ENCODE measurements around the gene C16orf95. TPM values are rescaled to one million over a fixed set of nuclear protein-coding genes. Genes with fewer than 3 reads are reported as not detected.
A peak's percentile ranks its signal among the peaks of the same experiment; 100 is the strongest.

The C16orf95 gene
- total and polyA plus RNA-seq, 3 experiments from 2014 or later: 2.5 to 8.4 (median 7.5) TPM

DNA sequence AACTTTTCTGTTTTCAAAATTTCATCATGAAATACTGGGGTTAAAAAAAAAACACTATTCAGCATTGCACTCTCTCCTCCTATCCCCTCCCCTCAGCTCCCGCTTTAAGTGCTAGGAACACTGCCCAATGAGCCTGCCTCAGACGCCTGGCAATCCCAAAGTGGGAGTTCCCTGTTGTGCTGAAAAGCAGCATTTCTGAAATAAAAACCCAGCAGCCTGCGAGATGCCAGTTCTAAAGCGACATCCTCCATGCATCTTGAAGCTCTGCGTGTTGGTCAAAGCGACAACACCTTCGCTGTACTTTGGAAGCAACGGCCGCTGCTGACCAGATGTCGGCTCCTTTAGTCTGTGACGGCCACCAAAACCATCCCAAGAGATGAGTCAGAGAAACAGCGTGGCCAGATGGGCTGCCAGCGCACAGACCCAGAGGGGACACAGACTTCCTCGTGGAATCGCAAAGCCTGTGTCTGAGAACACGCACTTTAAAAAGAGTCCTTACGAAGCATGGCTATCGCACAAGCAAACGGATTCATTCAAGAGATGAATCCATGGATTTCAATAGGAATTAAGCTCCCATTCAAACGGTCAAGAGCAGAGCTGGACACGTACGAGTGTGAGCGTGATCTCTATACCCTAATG lies 33.6 kb upstream of the C16orf95 start:
- Histone ChIP-seq H3K4me1 (ENCODE audit: insufficient read depth, low read length) (peaks cover 7% of the 10 kb centered on the region), H3K4me3 (ENCODE audit: low read length) (no peak overlapping the region), H3K27me3 (ENCODE audit: insufficient read depth, low read length, poor library complexity, severe bottlenecking) (no peaks in the 10 kb centered on the region), H3K9me3 (ENCODE audit: low read length) (no peaks in the 10 kb centered on the region), H3K27ac (ENCODE audit: low read depth, low read length) (no peak overlapping the region), H3K36me3 (ENCODE audit: insufficient read depth, low read length) (peaks cover 5% of the 10 kb centered on the region)
- H3K27ac Mint-ChIP-seq: no peak overlapping the region
- no peak overlapping the region for H3K4me3 Mint-ChIP-seq
- no peaks in the 10 kb centered on the region for H3K27me3 Mint-ChIP-seq
- peaks cover 0 to 61% (median under 1%) of the 10 kb centered on the region in 3 donors for H3K36me3 Mint-ChIP-seq
- DNase-seq: no peak
- H3K9me3 Mint-ChIP-seq: no peaks in the 10 kb centered on the region
- POLR2A ChIA-PET: no interaction called here
- CTCF ChIA-PET: no interaction called here
- H3K4me1 Mint-ChIP-seq: peaks cover under 1 to 10% (median 8%) of the 10 kb centered on the region in 3 donors

DNA sequence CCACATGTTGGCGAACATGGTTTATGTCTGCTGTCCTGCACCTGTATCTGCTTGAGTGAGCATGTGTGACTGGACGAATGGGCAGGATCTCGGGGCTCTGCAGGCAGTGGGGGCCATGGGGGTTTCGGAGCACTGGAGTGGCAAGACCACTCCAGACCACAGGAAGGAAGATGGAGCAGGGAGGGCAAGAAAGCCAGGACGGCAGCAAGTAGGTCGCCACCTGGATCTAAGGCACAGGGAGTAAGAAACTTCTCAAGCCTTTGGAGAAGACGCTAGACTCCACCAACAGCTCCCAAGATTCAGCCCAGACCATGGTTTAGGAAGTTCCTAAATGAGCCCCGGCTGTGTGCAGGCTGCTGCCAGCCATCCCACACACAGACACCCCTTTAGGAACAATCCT lies 32.8 kb upstream of the C16orf95 start:
- Histone ChIP-seq H3K27ac (ENCODE audit: low read depth, low read length) (no peak overlapping the region), H3K4me3 (ENCODE audit: low read length) (no peak overlapping the region), H3K4me1 (ENCODE audit: insufficient read depth, low read length) (peaks cover 12% of the 10 kb centered on the region), H3K36me3 (ENCODE audit: insufficient read depth, low read length) (peaks cover 5% of the 10 kb centered on the region), H3K9me3 (ENCODE audit: low read length) (no peaks in the 10 kb centered on the region), H3K27me3 (ENCODE audit: insufficient read depth, low read length, poor library complexity, severe bottlenecking) (no peaks in the 10 kb centered on the region)
- POLR2A ChIA-PET: no interaction called here
- peak overlapping the region in 1 of 8 donors; percentile 93 for H3K27ac Mint-ChIP-seq
- H3K4me1 Mint-ChIP-seq: peaks cover 6 to 18% (median 14%) of the 10 kb centered on the region in 3 donors
- peaks cover 0 to 60% (median 5%) of the 10 kb centered on the region in 3 donors for H3K36me3 Mint-ChIP-seq
- no peaks in the 10 kb centered on the region for H3K27me3 Mint-ChIP-seq
- no peaks in the 10 kb centered on the region for H3K9me3 Mint-ChIP-seq
- no peak overlapping the region for H3K4me3 Mint-ChIP-seq
- DNase-seq: no peak
- CTCF ChIA-PET: no interaction called here

DNA sequence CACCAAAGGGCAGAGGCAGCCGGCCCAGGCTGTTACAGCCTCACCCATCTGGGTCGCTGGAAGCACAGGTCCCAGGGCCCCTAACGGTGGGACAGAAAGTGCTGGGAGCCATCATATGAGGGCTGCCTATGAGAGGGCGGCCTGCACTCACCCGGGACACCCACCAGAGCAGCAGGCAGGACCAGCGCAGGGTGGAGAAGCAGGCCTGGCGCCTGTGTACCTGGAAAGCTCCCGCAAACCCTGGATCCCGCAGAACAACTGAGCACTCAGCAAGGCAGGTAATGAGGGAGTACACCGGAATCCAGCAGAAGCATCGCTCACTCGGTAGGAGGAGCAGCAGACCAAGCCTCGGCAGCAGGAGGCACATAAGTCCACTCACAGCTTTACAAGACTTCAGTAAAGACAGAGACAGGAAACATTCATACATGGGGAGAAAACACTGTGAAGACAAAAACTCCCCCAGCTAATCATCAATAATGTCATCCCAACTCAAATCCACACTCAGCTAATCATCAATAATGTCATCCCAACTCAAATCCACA lies 31.5 kb upstream of the C16orf95 start:
- POLR2A ChIA-PET: no interaction called here
- H3K27ac Mint-ChIP-seq: peak overlapping the region in 5 of 8 donors; percentile 50 to 92 (median 63)
- no peaks in the 10 kb centered on the region for H3K9me3 Mint-ChIP-seq

DNA sequence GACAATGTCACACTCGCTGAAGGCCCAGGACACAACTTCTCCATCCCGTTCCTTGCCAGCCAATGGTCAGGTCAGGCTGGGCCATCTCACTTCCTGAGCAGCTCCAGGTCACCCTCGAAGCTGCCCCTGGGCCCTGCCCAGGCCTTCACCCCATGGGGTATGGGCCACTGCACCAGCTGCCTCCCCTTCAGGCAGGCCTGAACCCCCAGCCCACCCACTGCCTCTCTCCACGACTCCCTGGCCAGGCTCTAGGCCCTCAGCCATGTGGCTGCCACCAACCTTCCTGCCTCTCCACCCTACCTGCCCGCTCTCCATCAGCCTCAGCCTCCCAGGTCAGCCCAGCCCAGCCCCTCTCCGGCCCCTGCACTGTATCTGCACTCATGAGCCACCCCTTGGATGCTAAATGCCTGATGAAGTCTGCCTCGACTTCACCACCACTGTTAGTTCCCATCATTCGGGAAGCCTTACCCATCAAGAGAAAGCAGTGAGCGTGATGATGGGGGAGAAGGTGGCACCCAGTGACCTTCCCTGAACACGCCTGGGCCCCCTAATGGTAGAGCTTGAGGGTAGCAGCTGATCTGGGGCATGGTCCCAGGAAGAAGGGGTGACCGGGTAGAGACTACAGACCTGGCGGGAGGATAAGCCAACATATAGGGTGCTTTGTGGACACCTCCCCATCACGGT lies 30.9 kb upstream of the C16orf95 start:
- Histone ChIP-seq H3K36me3 (ENCODE audit: insufficient read depth, low read length) (peaks cover 11% of the 10 kb centered on the region), H3K4me3 (ENCODE audit: low read length) (no peak overlapping the region), H3K4me1 (ENCODE audit: insufficient read depth, low read length) (peaks cover 12% of the 10 kb centered on the region), H3K9me3 (ENCODE audit: low read length) (no peaks in the 10 kb centered on the region), H3K27me3 (ENCODE audit: insufficient read depth, low read length, poor library complexity, severe bottlenecking) (no peaks in the 10 kb centered on the region), H3K27ac (ENCODE audit: low read depth, low read length) (no peak overlapping the region)
- Mint-ChIP-seq H3K36me3 (peaks cover 0 to 72% (median 6%) of the 10 kb centered on the region in 3 donors), H3K4me3 (no peak overlapping the region), H3K27me3 (no peaks in the 10 kb centered on the region), H3K27ac (peak overlapping the region in 2 of 8 donors; percentile 47 to 71), H3K4me1 (peaks cover 6 to 30% (median 17%) of the 10 kb centered on the region in 3 donors), H3K9me3 (no peaks in the 10 kb centered on the region)
- DNase-seq: no peak
- CTCF ChIA-PET: no interaction called here
- POLR2A ChIA-PET: no interaction called here

More for the DNA sequence above, 31.5 kb upstream of the C16orf95 start:
- CTCF ChIA-PET: interaction anchor here (0.8 to 1.0 kb wide), 2 partner anchors 9 to 25 kb away, joined by 3 read pairs; no protein-coding TSS in a partner anchor
- Mint-ChIP-seq H3K36me3 (peaks cover 0 to 66% (median 5%) of the 10 kb centered on the region in 3 donors), H3K4me1 (peaks cover 6 to 27% (median 17%) of the 10 kb centered on the region in 3 donors), H3K4me3 (no peak overlapping the region), H3K27me3 (no peaks in the 10 kb centered on the region)
- Histone ChIP-seq H3K27me3 (ENCODE audit: insufficient read depth, low read length, poor library complexity, severe bottlenecking) (no peaks in the 10 kb centered on the region), H3K27ac (ENCODE audit: low read depth, low read length) (no peak overlapping the region), H3K9me3 (ENCODE audit: low read length) (no peaks in the 10 kb centered on the region), H3K4me1 (ENCODE audit: insufficient read depth, low read length) (peaks cover 12% of the 10 kb centered on the region), H3K4me3 (ENCODE audit: low read length) (no peak overlapping the region), H3K36me3 (ENCODE audit: insufficient read depth, low read length) (peaks cover 5% of the 10 kb centered on the region)
- DNase-seq: no peak

DNA sequence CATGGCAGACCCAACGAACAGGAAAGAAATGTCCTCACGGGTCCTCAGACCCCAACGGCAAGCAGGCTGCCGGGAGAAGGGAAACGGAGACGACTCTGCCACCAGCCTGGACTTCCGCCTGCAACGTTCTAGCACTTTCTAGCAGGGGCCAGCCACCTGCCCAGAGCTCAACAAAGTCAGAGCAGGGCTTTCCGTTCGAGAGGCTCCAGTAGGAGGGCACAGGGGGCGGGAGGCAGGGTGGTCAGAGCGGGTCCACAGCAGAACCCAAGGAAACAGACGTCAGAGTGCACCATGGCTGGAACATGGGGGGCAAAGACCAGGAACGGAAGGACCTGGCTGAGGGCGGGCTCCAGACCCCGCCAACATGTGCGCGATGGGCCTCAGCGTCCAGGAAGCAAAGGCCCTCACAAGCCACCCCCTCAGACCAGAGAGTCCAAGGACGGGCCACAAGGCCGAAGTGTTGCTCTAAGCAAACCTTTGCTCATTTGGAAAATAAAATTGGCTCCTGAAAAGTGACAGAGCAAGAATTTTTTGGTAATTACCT lies 29.4 kb upstream of the C16orf95 start:
- no peak overlapping the region for H3K4me3 Mint-ChIP-seq
- CTCF ChIA-PET: no interaction called here

DNA sequence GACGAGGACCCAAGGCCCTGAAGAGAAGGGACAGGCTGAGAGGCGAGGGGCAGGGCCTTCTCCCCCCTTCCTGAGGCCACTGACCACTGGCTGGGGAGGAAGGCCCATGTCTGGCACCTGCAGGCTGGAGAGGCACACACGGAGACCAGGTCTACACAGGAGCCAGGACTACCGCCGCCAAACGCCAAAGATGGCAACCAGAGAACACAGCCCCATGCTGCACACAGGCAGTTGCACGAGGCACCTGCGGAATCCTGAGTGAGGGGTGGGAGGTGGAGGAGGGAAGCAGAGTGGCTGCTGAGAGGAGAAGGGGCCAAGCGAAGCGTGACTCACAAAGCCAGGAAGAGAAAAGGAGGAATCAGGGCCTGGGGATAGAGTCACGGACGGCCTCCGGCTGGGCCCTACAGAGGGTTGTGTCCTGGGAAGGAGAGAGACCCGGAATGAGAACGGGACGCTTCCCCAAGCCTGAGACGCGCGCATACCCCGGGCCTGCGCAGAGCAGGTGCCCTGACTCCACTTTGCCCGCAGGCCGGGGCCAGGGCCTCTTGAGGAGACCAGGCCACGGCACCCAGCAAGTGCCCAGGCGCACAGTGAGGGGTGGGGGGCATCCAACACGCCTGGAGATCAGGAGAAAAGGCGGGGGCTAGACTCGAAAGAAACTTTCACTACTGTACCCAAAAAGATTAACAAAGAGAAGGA lies 28.7 kb upstream of the C16orf95 start:
- Mint-ChIP-seq H3K4me3 (peak overlapping the region in 5 of 7 donors; percentile 35 to 84 (median 66)), H3K27me3 (no peaks in the 10 kb centered on the region), H3K9me3 (no peaks in the 10 kb centered on the region), H3K4me1 (peaks cover 6 to 34% (median 17%) of the 10 kb centered on the region in 3 donors), H3K27ac (peak overlapping the region; percentile 82 to 96 (median 92)), H3K36me3 (peaks cover 0 to 83% (median 8%) of the 10 kb centered on the region in 3 donors)
- no peaks in the 10 kb centered on the region for H3K27me3 ChIP-seq (ENCODE audit: insufficient read depth, low read length, poor library complexity, severe bottlenecking)
- H3K9me3 ChIP-seq (ENCODE audit: low read length): no peaks in the 10 kb centered on the region
- CTCF ChIA-PET: no interaction called here
- peaks cover 17% of the 10 kb centered on the region for H3K36me3 ChIP-seq (ENCODE audit: insufficient read depth, low read length)
- DNase-seq: no peak
- no peak overlapping the region for H3K4me3 ChIP-seq (ENCODE audit: low read length)
- POLR2A ChIA-PET: no interaction called here
- H3K4me1 ChIP-seq (ENCODE audit: insufficient read depth, low read length): peaks cover 12% of the 10 kb centered on the region
- H3K27ac ChIP-seq (ENCODE audit: low read depth, low read length): no peak overlapping the region

More for the DNA sequence above, 29.4 kb upstream of the C16orf95 start:
- Histone ChIP-seq H3K4me1 (ENCODE audit: insufficient read depth, low read length) (peaks cover 12% of the 10 kb centered on the region), H3K36me3 (ENCODE audit: insufficient read depth, low read length) (peaks cover 17% of the 10 kb centered on the region), H3K4me3 (ENCODE audit: low read length) (no peak overlapping the region), H3K27ac (ENCODE audit: low read depth, low read length) (no peak overlapping the region), H3K9me3 (ENCODE audit: low read length) (no peaks in the 10 kb centered on the region), H3K27me3 (ENCODE audit: insufficient read depth, low read length, poor library complexity, severe bottlenecking) (no peaks in the 10 kb centered on the region)
- Mint-ChIP-seq H3K27ac (peak overlapping the region in 4 of 8 donors; percentile 47 to 92 (median 60)), H3K4me1 (peaks cover 6 to 32% (median 17%) of the 10 kb centered on the region in 3 donors), H3K9me3 (no peaks in the 10 kb centered on the region), H3K27me3 (no peaks in the 10 kb centered on the region), H3K36me3 (peaks cover 0 to 79% (median 8%) of the 10 kb centered on the region in 3 donors)
- no peak for DNase-seq
- POLR2A ChIA-PET: no interaction called here

DNA sequence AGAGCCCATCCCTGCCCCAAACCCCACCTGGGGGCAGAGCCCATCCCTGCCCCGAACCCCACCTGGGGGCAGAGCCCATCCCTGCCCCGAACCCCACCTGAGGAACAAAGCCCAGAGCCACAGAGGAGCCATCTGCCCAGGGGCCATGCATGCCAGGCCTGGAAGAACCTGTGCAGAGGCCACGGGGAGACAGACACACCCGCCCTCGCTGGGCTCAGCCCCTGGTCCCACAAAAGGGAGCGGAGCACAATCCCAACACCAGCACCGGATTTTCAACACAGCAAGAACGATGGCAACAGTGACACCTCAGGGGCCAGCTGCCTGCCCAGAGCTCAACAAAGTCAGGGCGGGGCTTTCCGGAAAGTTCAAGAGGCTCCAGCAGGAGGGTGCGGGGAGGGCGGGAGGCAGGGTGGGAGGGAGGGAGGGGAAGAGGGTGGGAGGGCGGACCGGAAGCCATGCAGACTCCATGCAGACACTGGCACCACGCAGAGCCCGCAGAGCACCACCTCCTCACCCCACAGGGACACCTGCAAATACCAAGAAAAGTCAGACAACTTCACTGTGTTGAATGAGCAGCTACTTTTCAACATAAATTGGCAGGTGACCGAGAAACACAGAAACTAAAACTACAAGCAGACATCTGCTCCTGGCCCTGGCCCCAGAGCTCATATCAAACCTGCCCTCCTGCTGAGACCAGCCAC lies 27.9 kb upstream of the C16orf95 start:
- peak overlapping the region in 6 of 7 donors; percentile 35 to 84 (median 68) for H3K4me3 Mint-ChIP-seq
- no peaks in the 10 kb centered on the region for H3K27me3 Mint-ChIP-seq
- Histone ChIP-seq H3K4me3 (ENCODE audit: low read length) (no peak overlapping the region), H3K9me3 (ENCODE audit: low read length) (no peaks in the 10 kb centered on the region), H3K4me1 (ENCODE audit: insufficient read depth, low read length) (peaks cover 12% of the 10 kb centered on the region), H3K36me3 (ENCODE audit: insufficient read depth, low read length) (peaks cover 17% of the 10 kb centered on the region), H3K27ac (ENCODE audit: low read depth, low read length) (no peak overlapping the region), H3K27me3 (ENCODE audit: insufficient read depth, low read length, poor library complexity, severe bottlenecking) (no peaks in the 10 kb centered on the region)
- H3K4me1 Mint-ChIP-seq: peaks cover 6 to 31% (median 17%) of the 10 kb centered on the region in 3 donors
- ChIA-PET CTCF (no interaction called here), POLR2A (no interaction called here)
- peak overlapping the region; percentile 82 to 96 (median 92) for H3K27ac Mint-ChIP-seq
- H3K36me3 Mint-ChIP-seq: peaks cover 0 to 82% (median 8%) of the 10 kb centered on the region in 3 donors
- DNase-seq: peak; percentile 6 to 71 (median 47)
- H3K9me3 Mint-ChIP-seq: no peaks in the 10 kb centered on the region

Measured in CD8-positive, alpha-beta memory T cell (primary cell).